Measurements from ENCODE around the gene RNF144A. TPM values are rescaled to one million over a fixed set of nuclear protein-coding genes. Genes with fewer than 3 reads are reported as not detected.
"Not testable (repeated sequence)": the region's sequence is repeated elsewhere in the genome, so short reads cannot be mapped to it uniquely, and the experiment has no call there.

RNF144A gene
- total RNA-seq, 1 experiment from 2014 or later: 13.4 TPM

DNA sequence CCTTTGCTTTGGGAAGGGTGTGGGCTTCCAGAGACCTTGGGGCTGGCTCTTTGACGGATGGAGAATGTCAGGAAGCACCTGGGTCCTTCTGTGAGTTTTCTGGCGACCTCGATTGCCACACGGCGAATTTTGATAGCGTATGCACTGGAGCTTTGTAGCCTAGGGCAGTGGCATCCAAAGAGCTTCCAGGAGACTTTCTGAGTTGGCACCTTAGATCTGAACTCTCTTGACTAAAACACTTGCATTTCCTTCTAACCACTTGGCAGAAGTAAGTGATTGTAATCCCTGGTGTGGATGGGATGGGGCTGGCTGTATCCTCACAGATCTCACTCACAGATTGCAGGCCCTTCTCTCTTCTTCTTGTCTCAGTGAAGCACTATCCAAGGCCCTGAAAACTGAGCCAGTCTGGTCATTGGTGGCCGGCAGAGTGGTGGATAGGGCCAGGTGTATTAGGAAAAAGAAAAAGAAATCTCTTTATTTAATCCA lies 7.8 kb downstream of the RNF144A start:
- peak; percentile 42 for DNase-seq (ENCODE audit: low spot score)
- in situ Hi-C loops (cut with HindIII; ENCODE audit: low sequenced_read_pairs): no loop called here

- in situ Hi-C loops (cut with HindIII; ENCODE audit: low sequenced_read_pairs): no loop called here
- DNase-seq (ENCODE audit: low spot score): peak; percentile 19
Measured at GRCh38 chr2:6926071-6926732, 9.0 kb downstream of the RNF144A start.

DNA sequence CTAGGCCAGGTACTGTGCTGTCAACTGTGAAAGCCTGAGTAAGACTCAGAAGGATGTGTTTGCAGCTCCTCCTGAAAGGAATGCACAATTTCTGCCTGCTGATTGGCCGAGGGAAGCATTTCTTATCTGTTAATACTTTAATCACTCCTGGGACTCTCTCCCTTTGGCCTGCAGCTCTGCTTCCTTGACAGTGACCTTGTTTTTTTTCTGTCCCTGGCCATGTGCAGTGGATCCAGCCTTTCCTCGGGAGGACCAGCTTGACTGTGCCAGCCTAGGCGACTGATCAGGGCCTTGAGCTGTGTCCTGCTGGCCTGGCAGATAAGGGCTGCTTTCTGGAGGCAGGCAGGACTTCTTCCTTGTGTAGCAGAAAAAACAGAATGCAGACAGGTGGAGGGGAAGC lies 10.0 kb downstream of the RNF144A start:
- in situ Hi-C loops (cut with HindIII; ENCODE audit: low sequenced_read_pairs): no loop called here
- peak; percentile 98 for DNase-seq (ENCODE audit: low spot score)

DNA sequence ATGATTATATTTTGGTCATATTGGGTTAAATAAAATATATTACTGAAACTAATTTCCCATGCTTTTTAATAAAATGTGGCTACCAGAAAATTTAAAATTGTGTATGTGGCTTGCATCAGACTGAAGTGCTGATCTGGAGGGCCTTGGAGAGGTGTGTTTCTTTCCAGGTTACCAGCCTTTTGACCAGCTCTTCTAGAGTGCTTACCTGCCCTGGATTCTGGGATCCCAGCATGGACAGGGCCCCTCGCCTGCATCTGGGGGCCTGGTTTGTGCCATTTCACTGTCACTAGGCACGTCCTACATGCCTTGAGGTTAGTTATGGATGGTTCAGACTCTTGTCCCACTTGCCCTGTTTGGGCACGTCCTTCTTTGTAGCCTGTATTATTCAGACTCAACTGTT lies 10.5 kb downstream of the RNF144A start:
- DNase-seq (ENCODE audit: low spot score): no peak
- in situ Hi-C loops (cut with HindIII; ENCODE audit: low sequenced_read_pairs): no loop called here

DNA sequence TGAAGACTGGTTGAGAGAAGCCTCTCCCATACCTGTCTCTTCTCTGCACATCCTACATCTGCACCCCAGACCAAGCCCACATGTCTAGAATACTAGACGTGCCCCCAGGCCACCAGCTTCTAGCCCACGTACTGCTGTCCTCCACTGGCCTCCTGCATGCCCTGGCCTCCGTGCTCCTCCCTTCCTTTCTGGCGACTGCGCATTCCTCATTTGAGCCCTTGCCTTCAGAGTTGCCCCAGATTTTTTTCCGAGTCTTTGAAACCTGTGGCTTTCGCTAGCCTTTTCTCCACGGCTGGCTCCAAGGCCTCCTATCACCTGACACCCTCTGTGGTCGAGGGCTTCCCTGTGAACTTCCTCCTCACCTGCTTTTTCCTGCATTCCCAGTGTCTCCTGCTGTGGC lies 11.2 kb downstream of the RNF144A start:
- peak; percentile 18 for DNase-seq (ENCODE audit: low spot score)
- in situ Hi-C loops (cut with HindIII; ENCODE audit: low sequenced_read_pairs): no loop called here

DNA sequence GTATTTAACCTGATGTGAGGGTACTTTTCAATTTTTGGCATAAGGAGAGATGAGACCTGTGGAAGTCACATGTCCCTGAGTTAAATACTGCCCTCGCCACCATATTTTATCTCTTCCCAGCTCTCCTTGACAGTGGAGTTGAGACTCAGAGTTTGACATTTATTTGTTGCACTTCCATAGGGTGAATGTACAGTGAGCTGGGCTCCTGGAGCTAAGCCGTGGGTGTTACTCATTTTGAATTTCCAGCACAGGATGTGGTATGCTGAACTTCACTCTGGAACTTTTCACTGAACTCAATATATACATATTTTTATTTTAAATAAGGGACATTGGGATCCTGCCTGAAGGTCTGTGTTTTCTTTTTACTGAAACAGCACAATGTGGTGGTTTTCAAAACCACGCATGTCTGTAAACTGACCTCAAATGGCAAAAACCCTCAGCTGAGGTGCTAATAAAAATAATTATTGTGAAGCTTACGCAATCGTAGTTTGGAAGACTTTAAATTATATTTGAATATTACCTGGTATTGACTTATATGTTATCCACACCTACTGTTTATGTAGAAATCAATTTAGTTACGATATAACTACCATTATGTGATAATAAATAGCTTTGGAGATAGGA lies 12.1 kb downstream of the RNF144A start:
- DNase-seq (ENCODE audit: low spot score): peak; percentile 14
- in situ Hi-C loops (cut with HindIII; ENCODE audit: low sequenced_read_pairs): no loop called here

DNA sequence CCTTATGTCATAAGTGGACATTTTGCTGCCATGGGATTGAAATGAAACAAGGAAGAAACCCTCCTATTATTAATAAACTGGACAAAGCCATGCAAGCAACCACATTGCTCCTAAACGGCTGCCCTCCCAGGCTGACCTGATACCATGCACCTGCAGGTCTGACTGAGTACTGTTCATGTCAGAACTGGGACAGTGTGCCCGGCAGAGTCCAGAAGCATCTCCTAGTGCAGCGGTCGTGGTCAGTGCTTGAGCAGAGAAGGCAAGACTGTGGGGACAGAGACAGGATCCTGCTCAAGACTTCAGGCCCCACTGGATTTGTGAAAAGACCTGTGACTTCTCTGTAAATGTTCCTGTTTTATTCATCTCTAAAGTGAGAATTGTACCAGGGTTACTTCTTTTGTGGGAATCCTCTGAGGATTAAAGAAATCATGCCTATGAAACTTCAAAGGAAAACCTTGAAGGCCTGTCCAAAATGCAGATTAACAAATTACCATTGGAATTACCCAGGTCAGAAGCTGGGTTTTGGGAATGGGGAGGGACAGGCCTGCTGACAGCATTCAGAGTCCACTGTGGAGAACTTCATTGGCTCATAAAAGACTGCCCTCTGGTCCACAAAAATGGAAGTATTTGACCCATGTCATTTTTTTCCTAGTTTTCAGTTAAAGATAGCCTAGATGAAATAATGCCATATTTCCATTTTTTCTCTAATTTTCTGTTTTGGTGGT lies 13.9 kb downstream of the RNF144A start:
- in situ Hi-C loops (cut with HindIII; ENCODE audit: low sequenced_read_pairs): no loop called here
- DNase-seq (ENCODE audit: low spot score): peak; percentile 75

DNA sequence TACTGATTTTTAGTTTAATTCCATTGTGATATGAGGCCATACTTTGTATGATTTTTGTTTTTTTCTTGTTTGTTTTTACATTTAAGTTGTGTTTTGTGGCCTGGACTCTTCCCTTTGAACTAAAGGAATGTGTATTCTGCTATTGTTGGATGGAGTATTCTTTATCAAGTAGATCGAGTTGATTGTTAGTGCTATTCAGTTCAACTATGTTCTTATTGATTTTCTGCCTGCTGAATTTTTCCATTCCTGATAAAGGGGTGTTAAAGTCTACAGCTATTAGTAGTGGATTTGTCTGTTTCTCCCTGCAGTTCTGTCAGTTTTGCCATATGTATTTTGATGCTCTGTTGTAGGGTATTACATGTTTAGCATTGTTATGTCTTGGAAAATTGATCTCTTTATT lies 14.5 kb downstream of the RNF144A start:
- peak; percentile 17 for DNase-seq (ENCODE audit: low spot score)
- in situ Hi-C loops (cut with HindIII; ENCODE audit: low sequenced_read_pairs): no loop called here

GRCh38 chr2:6932206-6932605 lies 15.0 kb downstream of the RNF144A start:
- in situ Hi-C loops (cut with HindIII; ENCODE audit: low sequenced_read_pairs): no loop called here
- no peak for DNase-seq (ENCODE audit: low spot score)

DNA sequence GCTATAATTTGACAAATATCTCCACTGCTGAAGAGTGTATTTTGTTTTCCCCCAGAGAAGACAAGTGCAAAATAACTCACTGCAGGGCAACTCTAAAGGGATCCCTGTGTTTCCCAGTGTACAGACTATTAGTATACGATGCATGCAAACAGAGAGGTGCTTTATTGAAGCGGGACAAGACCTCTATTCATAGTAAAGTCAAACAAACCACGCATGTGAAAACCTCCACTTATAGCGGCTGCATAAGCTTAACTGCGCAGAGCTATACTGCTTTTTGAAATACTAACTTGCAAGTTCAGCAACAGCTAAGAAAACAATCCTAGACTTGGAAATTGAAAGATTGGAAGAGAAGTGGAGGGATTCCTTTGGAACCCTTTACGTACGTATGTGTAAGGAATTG lies 15.6 kb downstream of the RNF144A start:
- no peak for DNase-seq (ENCODE audit: low spot score)
- in situ Hi-C loops (cut with HindIII; ENCODE audit: low sequenced_read_pairs): no loop called here

- in situ Hi-C loops (cut with HindIII; ENCODE audit: low sequenced_read_pairs): no loop called here
Measured at GRCh38 chr2:6933911-6934310, 16.7 kb downstream of the RNF144A start.

GRCh38 chr2:6934345-6934744 lies 17.1 kb downstream of the RNF144A start:
- DNase-seq (ENCODE audit: low spot score): no peak
- in situ Hi-C loops (cut with HindIII; ENCODE audit: low sequenced_read_pairs): no loop called here

More at GRCh38 chr2:6933911-6934310, 16.7 kb downstream of the RNF144A start:
- DNase-seq (ENCODE audit: low spot score): no peak

DNA sequence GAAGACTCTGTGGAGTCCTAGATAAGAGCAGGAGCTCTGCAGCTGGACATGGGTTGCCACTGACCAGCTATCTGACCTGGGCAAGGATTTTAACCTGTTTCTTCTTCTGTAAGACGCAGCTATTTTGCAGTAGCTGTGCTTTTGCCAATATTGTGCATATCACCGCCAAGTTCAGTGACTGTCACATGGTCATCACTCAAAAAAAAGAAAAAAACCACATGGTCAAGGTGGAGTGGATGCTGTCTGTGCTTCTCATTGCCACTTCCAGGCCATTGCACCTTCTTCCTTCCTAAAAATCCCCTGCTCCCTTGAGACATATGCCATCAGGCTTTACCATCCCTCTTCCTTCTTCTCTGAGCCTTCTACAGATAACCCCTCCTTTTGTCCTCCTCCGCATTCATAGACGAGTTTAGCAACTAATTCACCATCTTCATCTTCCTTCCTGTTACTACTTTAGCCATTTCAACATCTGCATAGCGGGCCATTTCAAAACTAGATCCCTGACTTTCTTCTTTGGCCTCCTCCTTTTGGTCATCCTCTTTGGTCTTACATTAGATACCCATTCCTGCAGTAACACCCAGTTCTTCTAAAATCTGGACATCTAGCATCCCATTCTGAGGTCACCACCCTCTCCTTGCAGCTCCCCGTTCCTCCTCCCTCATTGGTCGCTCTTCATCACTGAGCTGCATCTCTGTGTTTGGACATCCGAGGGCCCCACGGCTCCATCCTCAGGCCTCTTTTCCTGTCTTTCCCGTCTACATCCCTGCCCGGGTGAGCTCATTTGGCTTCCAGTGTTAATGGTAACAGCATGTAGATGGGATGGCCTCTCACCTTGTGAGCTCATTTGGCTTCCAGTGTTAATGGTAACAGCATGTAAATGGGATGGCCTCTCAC lies 17.8 kb downstream of the RNF144A start:
- in situ Hi-C loops (cut with HindIII; ENCODE audit: low sequenced_read_pairs): no loop called here
- no peak for DNase-seq (ENCODE audit: low spot score)

- DNase-seq (ENCODE audit: low spot score); in situ Hi-C loops (cut with HindIII; ENCODE audit: low sequenced_read_pairs): not testable (repeated sequence)
Measured at GRCh38 chr2:6935652-6936020, 18.4 kb downstream of the RNF144A start.

- DNase-seq (ENCODE audit: low spot score): peak; percentile 74
Measured at GRCh38 chr2:6937157-6937556, 19.9 kb downstream of the RNF144A start.

DNA sequence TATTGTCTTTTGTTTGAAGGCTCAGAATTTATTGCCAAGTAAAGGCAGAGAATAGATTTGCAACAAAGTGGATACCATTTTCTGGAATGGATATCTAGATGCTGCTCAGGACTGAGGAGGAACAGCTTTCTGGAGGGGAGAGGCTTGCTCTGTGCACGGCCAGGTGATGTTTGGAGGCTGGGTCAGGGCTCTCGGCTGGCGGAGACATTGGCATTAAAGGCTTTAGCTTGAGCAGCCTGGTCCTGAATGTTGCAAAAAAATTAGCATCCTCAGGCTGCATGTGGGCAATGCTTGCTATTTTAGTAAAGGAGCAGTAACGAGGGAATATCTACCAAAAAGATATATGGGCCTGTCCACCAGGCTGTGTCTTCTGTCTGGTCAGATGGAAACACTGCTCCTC lies 20.4 kb downstream of the RNF144A start:
- DNase-seq (ENCODE audit: low spot score): peak; percentile 65
- in situ Hi-C loops (cut with HindIII; ENCODE audit: low sequenced_read_pairs): no loop called here

More at GRCh38 chr2:6937157-6937556, 19.9 kb downstream of the RNF144A start:
- in situ Hi-C loops (cut with HindIII; ENCODE audit: low sequenced_read_pairs): no loop called here

DNA sequence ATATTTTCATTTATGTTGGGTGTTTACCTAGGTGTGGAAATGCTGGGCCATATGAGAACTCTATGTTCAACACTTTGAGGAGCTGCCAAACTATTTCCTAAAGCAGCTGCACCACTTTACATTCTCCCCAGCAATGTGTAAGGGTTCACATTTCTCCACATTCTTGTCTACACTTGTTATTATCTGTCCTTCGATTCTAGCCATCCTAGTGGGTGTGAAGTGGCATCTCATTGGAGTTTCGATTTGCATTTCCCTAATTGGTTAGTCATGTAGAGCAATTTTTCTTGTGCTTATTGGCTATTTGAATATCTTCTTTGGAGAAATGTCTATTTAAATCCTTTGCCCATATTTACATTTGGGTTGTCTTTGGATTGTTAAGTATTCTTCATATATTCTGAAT lies 21.9 kb downstream of the RNF144A start:
- no peak for DNase-seq (ENCODE audit: low spot score)
- in situ Hi-C loops (cut with HindIII; ENCODE audit: low sequenced_read_pairs): no loop called here

DNA sequence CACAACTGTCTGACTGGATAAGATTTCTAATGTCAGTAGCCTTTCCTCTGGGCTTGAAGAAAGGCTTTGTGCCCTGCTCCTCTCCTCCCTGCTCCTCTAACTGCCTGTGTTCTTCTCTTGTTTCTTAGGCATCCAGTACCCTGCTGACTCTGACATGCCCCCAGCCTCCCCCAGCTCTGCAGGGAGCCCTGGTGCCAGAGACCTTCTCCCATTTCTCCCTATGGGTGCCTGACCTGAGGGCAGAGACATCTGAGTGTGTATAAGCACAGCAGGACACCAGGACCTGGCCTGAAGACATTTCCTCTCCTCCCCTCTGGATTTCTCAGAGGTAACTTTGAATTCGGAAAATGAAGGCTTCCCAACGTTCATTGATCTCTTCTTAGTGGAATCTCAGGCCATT lies 23.6 kb downstream of the RNF144A start:
- no peak for DNase-seq (ENCODE audit: low spot score)
- in situ Hi-C loops (cut with HindIII; ENCODE audit: low sequenced_read_pairs): no loop called here

GRCh38 chr2:6941299-6942046 lies 24.3 kb downstream of the RNF144A start:
- in situ Hi-C loops (cut with HindIII; ENCODE audit: low sequenced_read_pairs): no loop called here
- no peak for DNase-seq (ENCODE audit: low spot score)
